ENCODE measurements around the gene BAHCC1.

BAHCC1 gene

DNA sequence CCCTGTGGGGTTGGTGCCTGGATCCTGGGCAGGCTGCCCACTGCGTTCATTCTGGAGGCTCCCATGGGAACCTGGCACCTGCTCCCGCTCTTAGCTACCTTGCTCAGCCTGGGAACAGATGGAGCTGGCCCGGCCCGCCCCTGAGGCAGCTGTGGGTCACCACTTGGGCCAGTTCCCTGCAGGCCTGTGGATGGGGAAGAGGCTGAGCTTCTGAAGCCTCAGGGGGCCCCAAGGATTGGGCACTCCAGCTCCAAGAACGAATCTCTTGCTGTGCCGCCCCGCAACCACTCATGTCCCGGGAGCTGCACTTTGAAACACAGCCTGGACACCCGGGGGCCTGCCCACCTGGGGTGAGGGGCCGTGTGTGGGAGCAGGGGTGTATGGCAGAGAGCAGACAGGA, 37.7 kb downstream of the BAHCC1 start:
- TF ChIP-seq, protein P1, sequence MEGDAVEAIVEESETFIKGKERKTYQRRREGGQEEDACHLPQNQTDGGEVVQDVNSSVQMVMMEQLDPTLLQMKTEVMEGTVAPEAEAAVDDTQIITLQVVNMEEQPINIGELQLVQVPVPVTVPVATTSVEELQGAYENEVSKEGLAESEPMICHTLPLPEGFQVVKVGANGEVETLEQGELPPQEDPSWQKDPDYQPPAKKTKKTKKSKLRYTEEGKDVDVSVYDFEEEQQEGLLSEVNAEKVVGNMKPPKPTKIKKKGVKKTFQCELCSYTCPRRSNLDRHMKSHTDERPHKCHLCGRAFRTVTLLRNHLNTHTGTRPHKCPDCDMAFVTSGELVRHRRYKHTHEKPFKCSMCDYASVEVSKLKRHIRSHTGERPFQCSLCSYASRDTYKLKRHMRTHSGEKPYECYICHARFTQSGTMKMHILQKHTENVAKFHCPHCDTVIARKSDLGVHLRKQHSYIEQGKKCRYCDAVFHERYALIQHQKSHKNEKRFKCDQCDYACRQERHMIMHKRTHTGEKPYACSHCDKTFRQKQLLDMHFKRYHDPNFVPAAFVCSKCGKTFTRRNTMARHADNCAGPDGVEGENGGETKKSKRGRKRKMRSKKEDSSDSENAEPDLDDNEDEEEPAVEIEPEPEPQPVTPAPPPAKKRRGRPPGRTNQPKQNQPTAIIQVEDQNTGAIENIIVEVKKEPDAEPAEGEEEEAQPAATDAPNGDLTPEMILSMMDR (IDR thresholded peaks at IDR 0.05; ENCODE audit: insufficient read depth, low read depth, low read length, missing control alignments) = no peak
- no peak overlapping the region for H3K4me3 ChIP-seq (ENCODE audit: low read length)
- no peak for DNase-seq (ENCODE audit: low read depth)

DNA sequence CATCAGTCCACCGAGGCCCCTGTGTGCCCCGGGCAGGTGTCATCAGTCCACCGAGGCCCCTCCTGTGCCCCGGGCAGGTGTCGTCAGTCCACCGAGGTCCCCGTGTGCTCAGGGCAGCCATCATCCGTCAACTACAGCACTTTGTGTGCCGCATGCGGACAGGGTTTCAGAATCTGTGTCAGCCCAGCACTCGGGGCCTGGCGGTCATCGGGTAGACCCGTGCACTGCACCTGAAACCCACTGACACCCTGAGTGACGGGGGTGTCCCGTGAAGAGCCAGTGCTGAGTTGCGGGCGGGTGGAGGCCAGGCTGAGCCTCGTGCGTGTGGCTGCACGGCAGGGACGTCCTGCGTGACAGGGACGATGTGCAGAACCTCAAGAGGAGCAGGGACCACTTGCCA, 38.4 kb downstream of the BAHCC1 start:
- TF ChIP-seq, protein P1 (IDR thresholded peaks at IDR 0.05; ENCODE audit: insufficient read depth, low read depth, low read length, missing control alignments) = no peak
- no peak for DNase-seq (ENCODE audit: low read depth)

DNA sequence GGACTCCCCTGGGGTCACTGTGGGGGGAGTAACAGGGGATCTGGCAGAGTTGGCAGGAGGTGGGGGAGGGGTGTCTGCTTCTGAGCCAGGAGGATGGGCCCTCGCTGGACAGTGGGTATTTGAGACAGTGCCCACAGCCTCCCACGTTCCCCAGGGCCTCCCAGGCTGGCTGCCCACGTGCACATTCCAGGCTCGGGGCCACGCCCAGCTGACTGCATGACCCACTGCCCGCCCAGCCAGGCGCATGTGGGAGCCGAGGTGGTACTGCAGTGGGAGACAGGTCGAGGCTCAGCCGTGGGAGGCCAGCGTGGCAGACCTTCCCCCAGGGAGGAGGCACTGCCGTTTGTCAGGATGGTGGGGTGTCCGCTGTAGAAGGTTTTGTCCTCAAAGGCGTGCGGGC, 38.8 kb downstream of the BAHCC1 start:
- H3K4me3 ChIP-seq (ENCODE audit: low read length) = no peak overlapping the region
- TF ChIP-seq, protein P1 (IDR thresholded peaks at IDR 0.05; ENCODE audit: insufficient read depth, low read depth, low read length, missing control alignments) = no peak
- no peak for DNase-seq (ENCODE audit: low read depth)

More for the DNA sequence above, 38.4 kb downstream of the BAHCC1 start:
- no peak overlapping the region for H3K4me3 ChIP-seq (ENCODE audit: low read length)

DNA sequence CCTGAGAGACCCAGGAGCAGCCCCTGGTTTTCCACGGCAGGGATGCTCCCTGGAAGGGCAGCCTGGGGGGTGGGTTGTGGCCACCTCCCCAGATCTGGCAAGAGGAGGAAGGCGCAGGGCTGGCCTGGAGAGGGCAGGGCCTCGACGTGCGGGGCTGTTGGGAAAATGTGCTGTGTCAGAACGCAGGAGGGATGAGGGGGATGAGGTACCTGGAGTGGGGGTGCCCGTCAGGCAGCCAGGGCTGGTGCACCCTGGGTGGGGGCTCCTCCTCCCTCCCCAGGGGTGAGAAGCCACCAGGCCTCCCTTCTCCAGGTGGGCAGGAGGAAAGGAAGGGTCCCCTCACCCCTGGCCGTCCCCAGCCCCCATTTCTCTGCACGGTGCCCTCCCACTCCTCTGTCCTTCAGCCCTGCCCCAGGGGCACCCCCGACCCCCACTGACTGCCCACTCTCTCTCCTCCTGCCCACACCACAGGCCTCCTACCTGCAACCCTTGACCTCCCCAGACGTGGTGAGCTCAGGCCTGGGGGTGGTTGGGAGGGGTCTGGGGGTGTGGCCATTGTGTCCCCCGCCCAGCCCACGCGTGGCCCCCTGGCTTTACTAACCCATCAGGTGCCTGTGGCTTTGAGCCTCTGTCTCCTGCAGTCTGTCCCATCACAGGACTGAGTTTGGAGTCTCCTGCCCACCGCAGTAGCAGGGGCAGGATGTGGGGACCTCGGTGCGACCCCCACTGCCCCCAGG, 39.6 kb downstream of the BAHCC1 start:
- no peak for DNase-seq (ENCODE audit: low read depth)
- TF ChIP-seq, protein P1 (IDR thresholded peaks at IDR 0.05; ENCODE audit: insufficient read depth, low read depth, low read length, missing control alignments) = no peak
- no peak overlapping the region for H3K4me3 ChIP-seq (ENCODE audit: low read length)

DNA sequence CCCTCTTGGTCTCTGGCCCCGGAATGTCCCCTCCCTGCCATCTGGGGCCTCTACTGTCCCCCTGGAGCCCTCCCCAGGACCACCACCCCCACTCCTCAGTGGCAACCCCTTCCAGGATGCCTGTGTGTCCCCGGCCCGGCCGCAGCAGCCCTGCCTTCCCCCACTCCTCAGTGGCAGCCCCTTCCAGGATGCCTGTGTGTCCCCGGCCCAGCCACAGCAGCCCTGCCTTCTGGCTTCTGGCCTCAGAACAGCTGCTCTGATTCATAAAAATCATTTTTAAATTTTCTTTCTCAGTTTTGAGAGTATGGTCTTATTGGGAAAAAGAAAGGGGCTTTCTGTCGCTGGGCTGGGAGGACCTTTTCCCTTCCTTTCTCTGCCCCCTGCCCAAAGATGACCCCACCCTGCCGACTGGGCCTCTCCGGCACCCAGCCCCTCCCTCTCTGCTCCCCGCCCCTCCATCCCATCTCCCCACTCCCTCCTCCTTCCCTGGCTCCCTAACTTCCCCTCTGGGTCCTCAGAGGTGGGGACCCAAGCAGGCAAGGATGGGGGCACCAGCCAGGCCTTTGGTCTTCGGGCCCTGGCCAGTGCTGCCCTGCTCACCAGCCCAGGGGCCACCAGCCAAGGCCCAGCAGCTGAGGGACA, 40.5 kb downstream of the BAHCC1 start:
- H3K4me3 ChIP-seq (ENCODE audit: low read length) = no peak overlapping the region
- TF ChIP-seq, protein P1 (IDR thresholded peaks at IDR 0.05; ENCODE audit: insufficient read depth, low read depth, low read length, missing control alignments) = no peak
- no peak for DNase-seq (ENCODE audit: low read depth)

DNA sequence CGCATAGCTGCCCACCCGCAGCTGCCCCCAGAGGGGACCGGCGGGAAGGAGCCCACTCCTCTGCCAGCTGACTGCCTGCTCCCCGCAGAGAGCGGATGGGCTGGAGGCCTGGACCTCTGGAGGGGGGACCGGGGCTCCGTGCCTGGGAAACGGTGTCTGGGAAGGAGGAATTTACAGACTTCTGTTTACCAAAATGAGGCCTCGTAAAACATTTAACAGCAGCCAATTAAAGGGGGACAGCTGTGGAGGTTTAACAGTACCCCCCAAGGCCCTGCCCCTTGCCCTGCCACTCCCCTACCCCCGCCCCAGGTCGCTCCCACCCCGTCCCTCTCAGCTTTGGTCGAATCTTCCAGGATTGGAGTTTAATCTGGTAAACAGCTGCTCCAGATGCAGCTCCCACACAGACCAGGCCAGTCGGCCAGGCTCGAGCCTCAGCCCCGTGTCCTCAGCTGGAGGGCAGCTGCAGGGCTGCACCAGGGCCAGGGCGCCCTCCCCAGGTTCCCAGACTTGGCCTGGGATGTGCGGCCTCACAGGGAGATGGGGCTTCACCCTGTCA, 41.1 kb downstream of the BAHCC1 start:
- TF ChIP-seq, protein P1 (IDR thresholded peaks at IDR 0.05; ENCODE audit: insufficient read depth, low read depth, low read length, missing control alignments) = no peak
- no peak overlapping the region for H3K4me3 ChIP-seq (ENCODE audit: low read length)
- no peak for DNase-seq (ENCODE audit: low read depth)
